Right lobe of liver (tissue), 6 donors: ENCODE data around the gene CCIN. TPM values are rescaled to one million over a fixed set of nuclear protein-coding genes. Genes with fewer than 3 reads are reported as not detected.
A peak's percentile ranks its signal among the peaks of the same experiment; 100 is the strongest.

Source experiments
- ATAC-seq, 4 donors: fragments of 200-7000 bp; cut with Tn5 transposase; one replicate each; pipeline ENCODE4 v1.9.1; 2020; ENCODE audit warnings: mild to moderate bottlenecking in 4 of 4, moderate library complexity in 4 of 4
- DNase-seq, 3 donors: peaks; one replicate each; pipeline ENCODE4 v3.0.0-alpha.2; 2020
- H3K27ac ChIP-seq, 3 donors: fragments of 200-600 bp; one replicate each; pipeline ENCODE4 v1.8.0; 2022
- H3K27me3 ChIP-seq, 2 donors: fragments of 200-600 bp; one replicate each; pipeline ENCODE4 v1.8.0; 2022
- H3K36me3 ChIP-seq, 4 donors: fragments of 200-600 bp; sonication (generic) in 1 of 4; one replicate each; pipeline versions ENCODE4 v1.5.1 to v1.8.0; 2017 to 2022; ENCODE audit warnings: control low read depth in 1 of 4
- H3K4me1 ChIP-seq, 4 donors: fragments of 200-600 bp; sonication (generic) in 1 of 4; one replicate each; pipeline versions ENCODE4 v1.5.1 to v1.8.0; 2017 to 2022; ENCODE audit warnings: control low read depth in 1 of 4
- H3K4me3 ChIP-seq, 3 donors: fragments of 200-600 bp; one replicate each; pipeline ENCODE4 v1.8.0; 2022
- H3K9me3 ChIP-seq, 4 donors: fragments of 200-600 bp; sonication (generic) in 1 of 4; one replicate each; pipeline versions ENCODE4 v1.5.1 to v1.8.0; 2017 to 2022; ENCODE audit warnings: control low read depth in 1 of 4
- CTCF ChIP-seq, 4 donors: fragments of 200-600 bp in 3 of 4; fragments of 450-650 bp in 1 of 4; IDR thresholded peaks; one replicate each; pipeline versions ENCODE4 v1.5.1 to v1.8.0; 2016 to 2022; ENCODE audit warnings: antibody characterized with exemption in 4 of 4, mild to moderate bottlenecking in 2 of 4
- POLR2A ChIP-seq: fragments of 450-650 bp; IDR thresholded peaks from one replicate; pipeline ENCODE4 v1.6.1; 2017; ENCODE audit warnings: antibody characterized with exemption, mild to moderate bottlenecking
- WGBS: methylation state at CpG from one replicate; pipeline ENCODE4 v1.1.6; 2018; ENCODE audit warnings: low coverage, low lambda C conversion rate; ENCODE audit not compliant: insufficient coverage; ENCODE audit errors: missing lambda C conversion rate; 5-methylcytosine and 5-hydroxymethylcytosine counted together
- intact Hi-C, 2 donors: fragments of 100-400 bp; cut with DNase I; formaldehyde crosslinking; loops; one replicate each; pipeline versions ENCODE4 v1.11.2 to v1.14.1; 2022
- total RNA-seq, 6 experiments: library from RNA; depleted of rRNA in 2 of 6; stranded (reverse); fragments of >200 nt in 2 of 6; fragmentation: NEBNext Ultra II Directional in 3 of 6; extraction: Animal tissue kit (Norgen Biotek cat#: 25700) in 3 of 6; gene quantifications; one replicate each; pipeline versions ENCODE4 v1.1.0 to v1.2.4, GENCODE V29; 2016 to 2023
- donor health status: DM: no; HTN: yes; CAD: no.
- donor health status: DM: no; HTN: no; CAD: no.
- donor health status: DM: no; HTN: no; CAD: no.
- donor health status: DM: no; HTN: yes; CAD: no.
- donor health status: DM: no; HTN: yes; CAD: no.

The CCIN gene
- total RNA-seq, 6 experiments from 2014 or later: not detected

GRCh38 chr9:36138496-36138895, 30.7 kb upstream of the CCIN start:
- Histone ChIP-seq H3K4me1 (peaks cover 0 to 16% (median 3%) of the 10 kb centered on the region in 4 donors), H3K27ac (no peak overlapping the region)
- ATAC-seq: no peak

GRCh38 chr9:36138901-36139300, 30.3 kb upstream of the CCIN start:
- DNase-seq (no peak), ATAC-seq (no peak)
- TF ChIP-seq CTCF (IDR thresholded peaks at IDR 0.05): no peak
- TF ChIP-seq POLR2A: no peak
- H3K9me3 ChIP-seq: no peaks in the 10 kb centered on the region
- H3K4me1 ChIP-seq: peaks cover 0 to 16% (median 3%) of the 10 kb centered on the region in 4 donors
- H3K27ac ChIP-seq: no peak overlapping the region
- no peak overlapping the region for H3K4me3 ChIP-seq
- 92% methylated on average over 5 of the region's 5 CpGs for WGBS
- H3K36me3 ChIP-seq: no peaks in the 10 kb centered on the region
- intact Hi-C loops: no loop called here
- peaks cover 0 to 10% of the 10 kb centered on the region in 2 donors for H3K27me3 ChIP-seq

More at GRCh38 chr9:36138496-36138895, 30.7 kb upstream of the CCIN start:
- Histone ChIP-seq H3K9me3 (no peaks in the 10 kb centered on the region), H3K4me3 (no peak overlapping the region), H3K27me3 (peaks cover 0 to 10% of the 10 kb centered on the region in 2 donors), H3K36me3 (no peaks in the 10 kb centered on the region)
- no peak for DNase-seq
- intact Hi-C loops: no loop called here
- 91% methylated on average over 10 of the region's 10 CpGs for WGBS
- TF ChIP-seq POLR2A (no peak), CTCF (IDR thresholded peaks at IDR 0.05) (no peak)

GRCh38 chr9:36140086-36141084, 28.8 kb upstream of the CCIN start:
- Histone ChIP-seq H3K4me3 (no peak overlapping the region), H3K27me3 (peaks cover 0 to 10% of the 10 kb centered on the region in 2 donors), H3K4me1 (peaks cover 0 to 16% (median 3%) of the 10 kb centered on the region in 4 donors), H3K36me3 (no peaks in the 10 kb centered on the region), H3K9me3 (no peaks in the 10 kb centered on the region), H3K27ac (peak overlapping the region in 1 of 3 donors; percentile 18)
- DNase-seq: no peak
- 61% methylated on average over 10 of the region's 11 CpGs for WGBS
- ATAC-seq: no peak
- TF ChIP-seq POLR2A (no peak), CTCF (IDR thresholded peaks at IDR 0.05) (no peak)
- intact Hi-C loops: no loop called here

DNA sequence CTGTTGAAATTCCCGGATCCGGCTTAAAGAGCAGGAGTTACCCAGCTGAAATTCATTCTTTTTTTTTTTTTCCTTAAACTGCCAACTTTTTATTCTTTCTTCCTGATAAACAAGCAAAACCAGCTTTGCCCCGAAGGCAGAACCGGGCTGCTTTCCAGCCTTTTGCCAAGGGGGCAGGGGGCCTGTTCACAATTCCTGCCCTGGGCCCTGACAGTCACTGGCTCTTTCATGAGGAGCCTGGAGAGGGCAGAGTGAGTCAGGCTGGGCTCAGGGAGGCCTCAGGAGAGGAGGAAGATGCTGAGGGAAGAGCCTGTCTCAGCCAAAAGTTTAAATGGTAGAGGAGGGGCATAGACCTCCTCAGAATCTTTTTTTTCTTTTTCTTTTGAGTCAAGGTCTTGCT, 27.9 kb upstream of the CCIN start:
- no peak overlapping the region for H3K27ac ChIP-seq
- no peak overlapping the region for H3K4me3 ChIP-seq
- no peak for DNase-seq
- peaks cover 0 to 6% of the 10 kb centered on the region in 2 donors for H3K27me3 ChIP-seq
- TF ChIP-seq CTCF (IDR thresholded peaks at IDR 0.05) (no peak), POLR2A (no peak)
- no peaks in the 10 kb centered on the region for H3K9me3 ChIP-seq
- H3K4me1 ChIP-seq: peaks cover 0 to 16% (median 3%) of the 10 kb centered on the region in 4 donors
- intact Hi-C loops: no loop called here
- ATAC-seq: no peak
- H3K36me3 ChIP-seq: no peaks in the 10 kb centered on the region
- WGBS: 85% methylated on average over 4 of the region's 4 CpGs
